Measurements from ENCODE around the gene FGGY. TPM values are rescaled to one million over a fixed set of nuclear protein-coding genes. Genes with fewer than 3 reads are reported as not detected.

FGGY gene
- total and polyA plus RNA-seq, 4 donors: 16.0 to 67.0 (median 43.4) TPM

DNA sequence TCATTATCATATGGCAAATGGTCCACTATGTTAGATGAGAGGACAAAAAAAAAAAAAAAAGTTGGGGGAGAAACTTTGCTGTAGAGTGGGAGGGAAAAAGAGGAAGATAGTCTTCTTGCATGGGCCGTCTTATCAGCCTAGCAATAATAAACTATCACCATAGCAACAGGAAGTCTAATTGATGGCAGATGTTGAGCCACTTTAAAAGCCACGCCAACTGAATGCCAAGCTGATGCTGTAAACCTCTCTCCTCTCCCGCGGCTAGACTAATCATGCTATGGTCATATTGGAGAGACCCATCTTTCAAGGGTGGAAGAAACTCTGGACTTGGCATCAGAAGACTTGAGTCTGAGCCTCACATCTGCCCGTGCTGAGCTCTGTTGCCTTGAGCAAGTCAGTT is 395.7 kb downstream of the FGGY start:
- Histone ChIP-seq H3K27ac (ENCODE audit: low read depth in 1 of 2, low read length in 2 of 2) (no peak overlapping the region), H3K9ac (ENCODE audit: low read depth in 1 of 2, low read length in 2 of 2) (no peak overlapping the region), H3K4me1 (ENCODE audit: control insufficient read depth in 4 of 4, insufficient read depth in 4 of 4, low read length in 3 of 4) (peaks cover 0 to 19% (median 14%) of the 10 kb centered on the region in 4 donors), H3K36me3 (ENCODE audit: control insufficient read depth in 4 of 4, insufficient read depth in 3 of 4, low read depth in 1 of 4, low read length in 3 of 4) (peaks cover 2 to 6% (median 3%) of the 10 kb centered on the region in 4 donors), H3K27me3 (ENCODE audit: control insufficient read depth in 4 of 4, insufficient read depth in 4 of 4, low read length in 3 of 4) (no peaks in the 10 kb centered on the region), H3K9me3 (ENCODE audit: control insufficient read depth in 4 of 4, low read length in 3 of 4) (no peaks in the 10 kb centered on the region), H3K4me3 (ENCODE audit: low read depth in 1 of 3, low read length in 3 of 3) (no peak overlapping the region)
- WGBS: 75% methylated on average over 5 of the region's 5 CpGs
- TF ChIP-seq GABPA (IDR thresholded peaks at IDR 0.05 in 1 of 2, conservative IDR thresholded peaks at IDR 0.05 in 1 of 2) (no peak), JUND (IDR thresholded peaks at IDR 0.05) (no peak), HNF4A (conservative IDR thresholded peaks at IDR 0.05) (no peak), TAF1 (conservative IDR thresholded peaks at IDR 0.05) (no peak), FOXA2 (IDR thresholded peaks at IDR 0.05) (no peak)
- no peak for DNase-seq (ENCODE audit: low spot score)

GRCh38 chr1:59693406-59693805 is 396.5 kb downstream of the FGGY start:
- TF ChIP-seq RXRA (IDR thresholded peaks at IDR 0.05) (no peak), HNF4G (IDR thresholded peaks at IDR 0.05) (no peak), HNF4A (conservative IDR thresholded peaks at IDR 0.05) (no peak), SP1 (IDR thresholded peaks at IDR 0.05) (no peak), CTCF (IDR thresholded peaks at IDR 0.05; ENCODE audit: low read depth, low read length, missing input control) (no peak), NR2F2 (IDR thresholded peaks at IDR 0.05) (no peak), FOXA2 (IDR thresholded peaks at IDR 0.05) (no peak), RAD21 (IDR thresholded peaks at IDR 0.05) (no peak), YY1 (IDR thresholded peaks at IDR 0.05) (no peak), EGR1 (IDR thresholded peaks at IDR 0.05; ENCODE audit: low read depth in 2 of 2) (no peak), GABPA (IDR thresholded peaks at IDR 0.05 in 1 of 2, conservative IDR thresholded peaks at IDR 0.05 in 1 of 2) (no peak), FOXA1 (IDR thresholded peaks at IDR 0.05) (no peak), JUND (IDR thresholded peaks at IDR 0.05) (no peak), TAF1 (conservative IDR thresholded peaks at IDR 0.05) (no peak)
- TF ChIP-seq, protein P1, sequence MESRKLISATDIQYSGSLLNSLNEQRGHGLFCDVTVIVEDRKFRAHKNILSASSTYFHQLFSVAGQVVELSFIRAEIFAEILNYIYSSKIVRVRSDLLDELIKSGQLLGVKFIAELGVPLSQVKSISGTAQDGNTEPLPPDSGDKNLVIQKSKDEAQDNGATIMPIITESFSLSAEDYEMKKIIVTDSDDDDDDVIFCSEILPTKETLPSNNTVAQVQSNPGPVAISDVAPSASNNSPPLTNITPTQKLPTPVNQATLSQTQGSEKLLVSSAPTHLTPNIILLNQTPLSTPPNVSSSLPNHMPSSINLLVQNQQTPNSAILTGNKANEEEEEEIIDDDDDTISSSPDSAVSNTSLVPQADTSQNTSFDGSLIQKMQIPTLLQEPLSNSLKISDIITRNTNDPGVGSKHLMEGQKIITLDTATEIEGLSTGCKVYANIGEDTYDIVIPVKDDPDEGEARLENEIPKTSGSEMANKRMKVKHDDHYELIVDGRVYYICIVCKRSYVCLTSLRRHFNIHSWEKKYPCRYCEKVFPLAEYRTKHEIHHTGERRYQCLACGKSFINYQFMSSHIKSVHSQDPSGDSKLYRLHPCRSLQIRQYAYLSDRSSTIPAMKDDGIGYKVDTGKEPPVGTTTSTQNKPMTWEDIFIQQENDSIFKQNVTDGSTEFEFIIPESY (IDR thresholded peaks at IDR 0.05): no peak
- TF ChIP-seq, protein P2, sequence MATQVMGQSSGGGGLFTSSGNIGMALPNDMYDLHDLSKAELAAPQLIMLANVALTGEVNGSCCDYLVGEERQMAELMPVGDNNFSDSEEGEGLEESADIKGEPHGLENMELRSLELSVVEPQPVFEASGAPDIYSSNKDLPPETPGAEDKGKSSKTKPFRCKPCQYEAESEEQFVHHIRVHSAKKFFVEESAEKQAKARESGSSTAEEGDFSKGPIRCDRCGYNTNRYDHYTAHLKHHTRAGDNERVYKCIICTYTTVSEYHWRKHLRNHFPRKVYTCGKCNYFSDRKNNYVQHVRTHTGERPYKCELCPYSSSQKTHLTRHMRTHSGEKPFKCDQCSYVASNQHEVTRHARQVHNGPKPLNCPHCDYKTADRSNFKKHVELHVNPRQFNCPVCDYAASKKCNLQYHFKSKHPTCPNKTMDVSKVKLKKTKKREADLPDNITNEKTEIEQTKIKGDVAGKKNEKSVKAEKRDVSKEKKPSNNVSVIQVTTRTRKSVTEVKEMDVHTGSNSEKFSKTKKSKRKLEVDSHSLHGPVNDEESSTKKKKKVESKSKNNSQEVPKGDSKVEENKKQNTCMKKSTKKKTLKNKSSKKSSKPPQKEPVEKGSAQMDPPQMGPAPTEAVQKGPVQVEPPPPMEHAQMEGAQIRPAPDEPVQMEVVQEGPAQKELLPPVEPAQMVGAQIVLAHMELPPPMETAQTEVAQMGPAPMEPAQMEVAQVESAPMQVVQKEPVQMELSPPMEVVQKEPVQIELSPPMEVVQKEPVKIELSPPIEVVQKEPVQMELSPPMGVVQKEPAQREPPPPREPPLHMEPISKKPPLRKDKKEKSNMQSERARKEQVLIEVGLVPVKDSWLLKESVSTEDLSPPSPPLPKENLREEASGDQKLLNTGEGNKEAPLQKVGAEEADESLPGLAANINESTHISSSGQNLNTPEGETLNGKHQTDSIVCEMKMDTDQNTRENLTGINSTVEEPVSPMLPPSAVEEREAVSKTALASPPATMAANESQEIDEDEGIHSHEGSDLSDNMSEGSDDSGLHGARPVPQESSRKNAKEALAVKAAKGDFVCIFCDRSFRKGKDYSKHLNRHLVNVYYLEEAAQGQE (IDR thresholded peaks at IDR 0.05): no peak
- TF ChIP-seq, protein P3, sequence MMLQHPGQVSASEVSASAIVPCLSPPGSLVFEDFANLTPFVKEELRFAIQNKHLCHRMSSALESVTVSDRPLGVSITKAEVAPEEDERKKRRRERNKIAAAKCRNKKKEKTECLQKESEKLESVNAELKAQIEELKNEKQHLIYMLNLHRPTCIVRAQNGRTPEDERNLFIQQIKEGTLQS (IDR thresholded peaks at IDR 0.05): no peak
- TF ChIP-seq, protein P4, sequence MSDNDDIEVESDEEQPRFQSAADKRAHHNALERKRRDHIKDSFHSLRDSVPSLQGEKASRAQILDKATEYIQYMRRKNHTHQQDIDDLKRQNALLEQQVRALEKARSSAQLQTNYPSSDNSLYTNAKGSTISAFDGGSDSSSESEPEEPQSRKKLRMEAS (IDR thresholded peaks at IDR 0.05): no peak
- Histone ChIP-seq H3K4me3 (ENCODE audit: low read depth in 1 of 3, low read length in 3 of 3) (no peak overlapping the region), H3K9me3 (ENCODE audit: control insufficient read depth in 4 of 4, low read length in 3 of 4) (no peaks in the 10 kb centered on the region), H3K36me3 (ENCODE audit: control insufficient read depth in 4 of 4, insufficient read depth in 3 of 4, low read depth in 1 of 4, low read length in 3 of 4) (peaks cover 0 to 4% (median 3%) of the 10 kb centered on the region in 4 donors), H3K4me1 (ENCODE audit: control insufficient read depth in 4 of 4, insufficient read depth in 4 of 4, low read length in 3 of 4) (peaks cover 0 to 21% (median 15%) of the 10 kb centered on the region in 4 donors), H3K9ac (ENCODE audit: low read depth in 1 of 2, low read length in 2 of 2) (no peak overlapping the region), H3K27me3 (ENCODE audit: control insufficient read depth in 4 of 4, insufficient read depth in 4 of 4, low read length in 3 of 4) (no peaks in the 10 kb centered on the region), H3K27ac (ENCODE audit: low read depth in 1 of 2, low read length in 2 of 2) (no peak overlapping the region)
- no peak for DNase-seq (ENCODE audit: low spot score)
- 87% methylated on average over 5 of the region's 5 CpGs for WGBS

Measured in liver (tissue), 9 donors.